Endodermal cell (in vitro differentiated cells): ENCODE data around the gene COQ3. TPM values are rescaled to one million over a fixed set of nuclear protein-coding genes. Genes with fewer than 3 reads are reported as not detected.

Experiments
- DNase-seq: peaks from one replicate; pipeline ENCODE4 v3.0.0-alpha.2; 2017
- H3K27ac ChIP-seq: 2 replicates; pipeline ENCODE4 v1.5.1; 2013; ENCODE audit warnings: mild to moderate bottlenecking, low read depth, low read length, moderate library complexity
- H3K27me3 ChIP-seq: 2 replicates; pipeline ENCODE4 v1.6.1; 2013; ENCODE audit warnings: mild to moderate bottlenecking, low read length, moderate library complexity; ENCODE audit not compliant: insufficient read depth, control insufficient read depth, poor library complexity, severe bottlenecking
- H3K36me3 ChIP-seq: 2 replicates; pipeline ENCODE4 v1.7.0; 2013; ENCODE audit warnings: mild to moderate bottlenecking, low read length, moderate library complexity; ENCODE audit not compliant: control insufficient read depth, insufficient read depth
- H3K4me1 ChIP-seq: one replicate; pipeline ENCODE4 v1.7.0; 2013; ENCODE audit warnings: low read length; ENCODE audit not compliant: control insufficient read depth, insufficient read depth
- H3K4me3 ChIP-seq: 2 replicates; pipeline ENCODE4 v1.5.1; 2013; ENCODE audit warnings: mild to moderate bottlenecking, low read length, moderate library complexity
- H3K9ac ChIP-seq: 2 replicates; pipeline ENCODE4 v1.6.1; 2013; ENCODE audit warnings: mild to moderate bottlenecking, low read length, moderate library complexity; ENCODE audit not compliant: poor library complexity, severe bottlenecking; ENCODE audit errors: extremely low read depth
- H3K9me3 ChIP-seq: 2 replicates; pipeline ENCODE4 v1.6.1; 2013; ENCODE audit warnings: mild to moderate bottlenecking, low read length, moderate library complexity; ENCODE audit not compliant: control insufficient read depth
- H3K27ac Mint-ChIP-seq: 2 replicates; pipeline ENCODE4 v1.8.0; 2020; ENCODE audit warnings: mixed read lengths
- H3K27me3 Mint-ChIP-seq: 2 replicates; pipeline ENCODE4 v1.8.0; 2021; ENCODE audit warnings: mild to moderate bottlenecking, mixed read lengths; ENCODE audit not compliant: insufficient read depth
- H3K36me3 Mint-ChIP-seq: 2 replicates; pipeline ENCODE4 v1.8.0; 2020; ENCODE audit warnings: low read depth, mixed read lengths
- H3K4me1 Mint-ChIP-seq: 2 replicates; pipeline ENCODE4 v1.8.0; 2020; ENCODE audit warnings: mixed read lengths
- H3K4me3 Mint-ChIP-seq: 2 replicates; pipeline ENCODE4 v1.8.0; 2020; ENCODE audit warnings: mild to moderate bottlenecking, moderate library complexity, mixed read lengths
- H3K9me3 Mint-ChIP-seq: 2 replicates; pipeline ENCODE4 v1.8.0; 2020; ENCODE audit warnings: mild to moderate bottlenecking, mixed read lengths
- CTCF ChIP-seq: fragments of 200-600 bp; sonication (generic); conservative IDR thresholded peaks from 2 replicates; pipeline ENCODE4 v1.5.0; 2021; ENCODE audit warnings: antibody characterized with exemption, mild to moderate bottlenecking
- WGBS, 2 experiments: methylation state at CpG; one replicate each; pipeline versions ENCODE4 v1.1.5 to v1.1.7; 2013; ENCODE audit warnings: missing lambda C conversion rate in 2 of 2, mixed read lengths in 1 of 2; ENCODE audit not compliant: insufficient coverage in 1 of 2, insufficient read length in 1 of 2; 5-methylcytosine and 5-hydroxymethylcytosine counted together
- total RNA-seq, 2 donors: library from RNA; stranded (reverse); fragmentation: NEBNext Ultra II Directional in 1 of 2; extraction: Animal tissue kit (Norgen Biotek cat#: 25700) in 1 of 2; gene quantifications; 2 replicates in 1 of 2; 3 replicates in 1 of 2; pipeline ENCODE4 v1.2.1, GENCODE V29; 2021

Gene COQ3
- total RNA-seq, 2 donors from 2014 or later = 8.7 to 15.2 TPM

GRCh38 chr6:99345164-99345563 is 48.8 kb downstream of the COQ3 start:
- no peak overlapping the region for H3K9ac ChIP-seq
- WGBS, 2 experiments = 95 to 96% methylated on average over 2 to 4 of the region's 4 CpGs
- Mint-ChIP-seq H3K9me3 (no peaks in the 10 kb centered on the region), H3K4me1 (peaks cover 19% of the 10 kb centered on the region), H3K36me3 (no peaks in the 10 kb centered on the region), H3K27ac (no peak overlapping the region), H3K4me3 (no peak overlapping the region), H3K27me3 (no peaks in the 10 kb centered on the region)
- H3K4me3 ChIP-seq = no peak overlapping the region
- H3K27ac ChIP-seq = no peak overlapping the region
- peaks cover 2% of the 10 kb centered on the region for H3K27me3 ChIP-seq
- H3K36me3 ChIP-seq = no peaks in the 10 kb centered on the region
- H3K4me1 ChIP-seq = no peaks in the 10 kb centered on the region
- no peak for DNase-seq
- H3K9me3 ChIP-seq = no peaks in the 10 kb centered on the region
- no peak for TF ChIP-seq CTCF

- Histone ChIP-seq H3K4me1 (no peaks in the 10 kb centered on the region), H3K4me3 (no peak overlapping the region), H3K27ac (no peak overlapping the region), H3K36me3 (no peaks in the 10 kb centered on the region), H3K9me3 (no peaks in the 10 kb centered on the region), H3K27me3 (no peaks in the 10 kb centered on the region), H3K9ac (no peak overlapping the region)
- Mint-ChIP-seq H3K4me3 (no peak overlapping the region), H3K27me3 (no peaks in the 10 kb centered on the region), H3K4me1 (peaks cover 18% of the 10 kb centered on the region), H3K9me3 (no peaks in the 10 kb centered on the region), H3K36me3 (peaks cover 2% of the 10 kb centered on the region), H3K27ac (no peak overlapping the region)
- 33 to 80% methylated on average over 1 to 3 of the region's 3 CpGs for WGBS, 2 experiments
- no peak for TF ChIP-seq CTCF
- no peak for DNase-seq
These were observed 49.7 kb downstream of the COQ3 start for GRCh38 chr6:99344289-99344688.

GRCh38 chr6:99341862-99342455 is 52.0 kb downstream of the COQ3 start:
- no peak for TF ChIP-seq CTCF
- Mint-ChIP-seq H3K9me3 (no peaks in the 10 kb centered on the region), H3K4me3 (no peak overlapping the region), H3K27ac (no peak overlapping the region), H3K36me3 (peaks cover 2% of the 10 kb centered on the region), H3K4me1 (peaks cover 6% of the 10 kb centered on the region), H3K27me3 (no peaks in the 10 kb centered on the region)
- no peak overlapping the region for H3K4me3 ChIP-seq
- WGBS, 2 experiments = 95 to 98% methylated on average over 5 of the region's 5 CpGs
- H3K36me3 ChIP-seq = no peaks in the 10 kb centered on the region
- DNase-seq = no peak
- no peaks in the 10 kb centered on the region for H3K27me3 ChIP-seq
- no peaks in the 10 kb centered on the region for H3K4me1 ChIP-seq
- H3K9ac ChIP-seq = no peak overlapping the region
- no peaks in the 10 kb centered on the region for H3K9me3 ChIP-seq
- H3K27ac ChIP-seq = no peak overlapping the region
